ENCODE measurements around the gene CDH11.

- TF ChIP-seq CTCF (IDR thresholded peaks at IDR 0.05) (no peak), POLR2AphosphoS5 (IDR thresholded peaks at IDR 0.05) (no peak), EP300 (IDR thresholded peaks at IDR 0.05) (no peak)
Observed at GRCh38 chr16:65120461-65120830, 1.4 kb downstream of the CDH11 start.

Measured in sigmoid colon (tissue), 4 donors.